Measurements from ENCODE around the gene SERPINB10.

DNA sequence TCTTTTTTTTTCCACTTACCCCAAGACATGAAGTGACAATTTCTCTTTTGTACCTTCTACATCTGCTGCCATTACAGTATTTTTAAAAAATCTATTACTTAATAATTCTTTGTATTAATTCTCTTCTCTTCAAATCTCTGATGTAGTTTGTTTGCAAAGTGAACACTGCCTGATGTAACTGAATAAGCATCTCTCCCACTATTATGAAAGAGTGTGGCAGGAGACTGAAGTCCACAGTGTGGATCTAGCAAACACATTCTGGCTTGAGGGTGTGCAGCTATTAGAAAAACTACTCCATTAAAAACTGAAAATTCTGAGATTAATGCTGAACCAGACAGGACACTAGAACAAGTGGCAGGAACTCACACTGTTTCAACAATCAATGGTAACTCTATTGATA lies 57.1 kb downstream of the SERPINB10 start:
- TF ChIP-seq, protein P1, sequence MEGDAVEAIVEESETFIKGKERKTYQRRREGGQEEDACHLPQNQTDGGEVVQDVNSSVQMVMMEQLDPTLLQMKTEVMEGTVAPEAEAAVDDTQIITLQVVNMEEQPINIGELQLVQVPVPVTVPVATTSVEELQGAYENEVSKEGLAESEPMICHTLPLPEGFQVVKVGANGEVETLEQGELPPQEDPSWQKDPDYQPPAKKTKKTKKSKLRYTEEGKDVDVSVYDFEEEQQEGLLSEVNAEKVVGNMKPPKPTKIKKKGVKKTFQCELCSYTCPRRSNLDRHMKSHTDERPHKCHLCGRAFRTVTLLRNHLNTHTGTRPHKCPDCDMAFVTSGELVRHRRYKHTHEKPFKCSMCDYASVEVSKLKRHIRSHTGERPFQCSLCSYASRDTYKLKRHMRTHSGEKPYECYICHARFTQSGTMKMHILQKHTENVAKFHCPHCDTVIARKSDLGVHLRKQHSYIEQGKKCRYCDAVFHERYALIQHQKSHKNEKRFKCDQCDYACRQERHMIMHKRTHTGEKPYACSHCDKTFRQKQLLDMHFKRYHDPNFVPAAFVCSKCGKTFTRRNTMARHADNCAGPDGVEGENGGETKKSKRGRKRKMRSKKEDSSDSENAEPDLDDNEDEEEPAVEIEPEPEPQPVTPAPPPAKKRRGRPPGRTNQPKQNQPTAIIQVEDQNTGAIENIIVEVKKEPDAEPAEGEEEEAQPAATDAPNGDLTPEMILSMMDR (conservative IDR thresholded peaks at IDR 0.05 in 1 of 2, IDR thresholded peaks at IDR 0.05 in 1 of 2; ENCODE audit: extremely low read depth in 1 of 2, insufficient read depth in 1 of 2, low read depth in 1 of 2, low read length in 2 of 2): no peak
- TF ChIP-seq EZH2 (IDR thresholded peaks at IDR 0.05; ENCODE audit: borderline replicate concordance, low read length): no peak
